ENCODE measurements around the gene MAST2.

Gene MAST2

DNA sequence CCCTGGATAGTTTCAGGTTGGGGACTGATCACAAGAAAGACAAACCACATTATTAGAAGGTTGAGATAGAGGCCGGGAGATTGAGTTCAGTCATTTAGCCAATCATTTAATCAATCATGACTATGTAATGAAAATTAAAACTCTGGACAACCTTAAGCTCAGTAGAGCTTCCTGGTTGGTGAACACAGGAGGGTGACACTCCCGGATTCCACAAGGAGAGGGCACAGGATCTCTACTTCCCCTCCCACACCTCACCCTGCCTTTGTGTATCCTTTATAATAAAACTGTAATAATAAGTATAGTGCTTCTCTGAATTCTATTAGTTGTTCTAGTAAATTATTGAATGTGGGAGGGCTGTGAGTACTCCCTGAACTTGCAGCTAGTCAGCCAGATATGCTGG, 178.9 kb downstream of the MAST2 start:
- DNase-seq (ENCODE audit: low spot score): no peak

GRCh38 chr1:45983967-45984366, 180.6 kb downstream of the MAST2 start:
- DNase-seq (ENCODE audit: low spot score): no peak

- no peak for DNase-seq (ENCODE audit: low spot score)
Observed at GRCh38 chr1:45987204-45987603, 183.8 kb downstream of the MAST2 start.

GRCh38 chr1:45989249-45989648, 185.8 kb downstream of the MAST2 start:
- DNase-seq (ENCODE audit: low spot score): no peak

DNA sequence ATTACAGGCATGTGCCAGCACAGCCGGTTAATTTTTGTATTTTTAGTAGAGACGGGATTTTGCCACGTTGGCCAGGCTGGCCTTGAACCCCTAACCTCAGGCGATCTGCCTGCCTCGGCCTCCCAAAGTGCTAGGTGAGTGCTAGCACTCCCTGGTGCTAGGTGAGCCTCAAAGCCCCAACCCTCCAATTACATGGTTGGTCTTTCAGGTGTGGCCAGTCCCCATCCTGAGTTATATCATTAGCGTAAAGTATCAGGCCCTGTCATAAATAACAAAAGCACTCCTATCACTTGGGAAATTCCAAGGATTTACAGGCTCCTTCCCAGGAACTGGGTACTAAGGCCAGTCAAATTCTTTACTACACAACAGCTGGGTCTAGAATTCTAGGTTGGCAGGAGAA, 191.0 kb downstream of the MAST2 start:
- no peak for DNase-seq (ENCODE audit: low spot score)

DNA sequence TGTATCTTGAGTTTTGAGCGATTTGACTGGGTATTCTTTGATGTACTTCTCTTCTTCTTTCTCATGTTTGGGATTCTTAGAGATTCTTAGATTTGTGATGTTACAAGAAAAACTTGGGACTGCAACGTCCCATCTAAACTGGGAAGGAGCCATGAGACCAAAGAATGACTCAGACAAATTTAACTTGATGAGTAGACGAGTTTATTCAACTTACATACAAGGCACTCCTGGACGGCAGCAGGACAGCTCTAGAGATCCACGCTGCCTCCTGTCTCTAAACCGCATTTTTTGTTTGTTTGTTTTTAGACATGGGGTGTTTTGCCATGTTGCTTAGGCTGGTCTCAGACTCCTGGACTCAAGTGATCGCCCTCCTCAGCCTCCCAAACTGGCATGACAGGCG, 191.9 kb downstream of the MAST2 start:
- DNase-seq (ENCODE audit: low spot score): no peak

DNA sequence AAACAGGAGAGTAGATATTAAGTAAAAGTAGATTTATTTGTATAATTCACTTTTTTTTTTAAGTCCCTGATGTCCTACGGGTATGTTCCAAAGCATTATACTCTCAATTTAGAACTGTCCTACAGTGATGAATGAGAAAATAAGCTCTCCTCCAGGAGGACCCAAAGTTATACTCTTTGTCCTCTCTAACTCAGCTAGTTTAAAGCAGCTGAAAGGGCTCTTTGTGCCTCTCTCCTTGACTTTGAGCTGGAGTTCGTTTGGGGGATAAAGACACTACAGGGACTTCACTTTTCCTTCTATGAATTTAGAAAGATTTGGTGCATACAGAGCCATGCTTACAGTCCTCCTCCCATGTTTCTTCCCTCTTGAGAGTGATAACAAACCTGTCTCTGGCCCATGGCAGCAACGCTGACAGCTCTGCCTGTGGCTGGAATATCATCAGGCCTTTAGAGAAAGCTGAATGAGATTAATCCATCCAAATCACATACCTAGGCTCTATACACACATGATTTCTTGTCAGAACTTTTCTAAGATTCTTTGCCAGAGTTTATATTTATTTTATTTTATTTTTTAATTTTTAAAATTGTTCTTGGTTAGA, 194.7 kb downstream of the MAST2 start:
- DNase-seq (ENCODE audit: low spot score): no peak

DNA sequence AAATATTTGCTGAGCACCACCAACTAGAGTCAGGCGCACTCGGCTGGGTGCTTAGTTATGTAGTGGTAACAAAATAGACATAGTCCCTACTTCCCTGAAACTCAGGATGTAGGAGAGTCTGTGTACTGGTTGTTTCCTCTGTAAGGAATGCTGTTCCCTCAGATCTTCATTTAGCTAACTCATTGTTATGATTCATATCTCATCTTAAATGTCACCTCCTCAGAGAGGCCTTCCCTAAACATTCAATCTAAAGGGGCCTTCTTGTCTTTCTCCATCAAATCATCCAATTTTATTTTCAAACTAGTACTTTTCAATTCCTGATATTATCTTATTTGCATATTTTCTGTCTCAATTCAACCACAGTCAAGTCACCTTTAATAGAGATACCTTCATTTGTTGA, 196.1 kb downstream of the MAST2 start:
- DNase-seq (ENCODE audit: low spot score): no peak

GRCh38 chr1:46001081-46001785, 197.8 kb downstream of the MAST2 start:
- DNase-seq (ENCODE audit: low spot score): no peak

DNA sequence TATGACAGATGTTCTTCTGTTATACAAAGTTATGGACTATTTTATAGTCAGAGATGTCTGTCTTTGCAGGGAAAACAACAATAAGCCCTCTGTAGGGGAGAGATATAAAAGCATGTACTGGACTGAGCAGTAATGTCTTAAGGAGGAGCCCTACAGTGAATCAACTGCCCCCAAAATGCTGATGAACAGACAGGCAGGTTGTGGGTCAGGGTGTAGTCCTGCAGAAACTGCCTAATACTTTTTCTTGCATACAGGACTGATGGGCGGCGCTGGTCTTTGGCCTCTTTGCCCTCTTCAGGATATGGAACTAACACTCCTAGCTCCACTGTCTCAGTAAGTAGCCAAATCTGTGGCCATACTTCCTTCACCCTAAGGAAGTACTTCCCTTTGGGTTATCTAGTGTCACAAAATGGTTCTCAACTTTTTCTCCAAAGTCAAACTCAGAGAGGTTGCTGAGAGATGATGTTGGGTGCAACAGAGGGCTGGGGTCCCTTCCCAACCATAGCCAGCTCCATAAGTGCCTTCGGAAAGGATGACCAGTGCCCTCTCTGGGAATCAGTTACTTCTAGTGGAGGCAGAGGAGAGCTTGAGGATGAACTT, 199.2 kb downstream of the MAST2 start:
- DNase-seq (ENCODE audit: low spot score): no peak

GRCh38 chr1:46003315-46003714, 199.9 kb downstream of the MAST2 start:
- DNase-seq (ENCODE audit: low spot score): no peak

- no peak for DNase-seq (ENCODE audit: low spot score)
Observed at GRCh38 chr1:46004492-46004891, 201.1 kb downstream of the MAST2 start.

DNA sequence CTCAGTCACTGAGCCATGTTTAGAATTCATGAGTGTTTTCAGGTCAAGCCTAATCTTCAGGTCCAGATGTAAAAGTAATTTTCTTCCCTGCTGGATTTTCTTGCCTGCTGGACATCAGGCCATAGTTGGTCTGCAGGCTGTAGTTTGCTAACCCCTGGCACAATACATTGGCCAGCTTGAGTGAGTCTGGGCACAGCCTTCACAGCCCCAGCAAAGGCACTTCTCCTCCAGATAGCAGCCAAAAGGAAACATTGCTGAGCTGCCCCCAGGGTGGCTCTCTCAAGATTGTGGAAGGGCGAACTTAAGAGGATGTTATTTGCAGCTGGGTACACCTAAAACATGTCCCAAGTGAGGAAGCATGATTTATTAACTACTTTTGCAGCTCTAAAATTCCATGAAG, 202.2 kb downstream of the MAST2 start:
- DNase-seq (ENCODE audit: low spot score): no peak

- no peak for DNase-seq (ENCODE audit: low spot score)
Observed at GRCh38 chr1:46008585-46008984, 205.2 kb downstream of the MAST2 start.

GRCh38 chr1:46010611-46011010, 207.2 kb downstream of the MAST2 start:
- no peak for DNase-seq (ENCODE audit: low spot score)

- no peak for DNase-seq (ENCODE audit: low spot score)
Observed at GRCh38 chr1:46011121-46011695, 207.8 kb downstream of the MAST2 start.

- DNase-seq (ENCODE audit: low spot score): no peak
Observed at GRCh38 chr1:46012236-46012635, 208.8 kb downstream of the MAST2 start.

DNA sequence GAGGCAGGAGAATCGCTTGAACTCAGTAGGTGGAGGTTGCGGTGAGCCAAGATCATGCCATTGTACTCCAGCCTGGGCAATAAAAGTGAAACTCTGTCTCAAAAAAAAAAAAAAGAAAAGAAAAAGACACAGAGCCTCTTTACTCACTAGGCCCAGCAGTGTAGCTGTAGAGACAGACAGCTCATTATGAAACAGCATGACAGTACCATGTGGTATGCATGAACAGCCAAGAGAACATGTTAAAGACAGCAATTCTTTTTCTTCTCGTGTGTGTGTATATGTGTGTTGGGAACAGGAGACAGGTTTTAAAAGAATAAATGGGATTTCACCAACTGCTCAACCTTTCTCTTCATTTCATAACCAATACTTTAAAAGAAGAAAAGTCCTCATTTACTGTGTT, 210.2 kb downstream of the MAST2 start:
- DNase-seq (ENCODE audit: low spot score): no peak

DNA sequence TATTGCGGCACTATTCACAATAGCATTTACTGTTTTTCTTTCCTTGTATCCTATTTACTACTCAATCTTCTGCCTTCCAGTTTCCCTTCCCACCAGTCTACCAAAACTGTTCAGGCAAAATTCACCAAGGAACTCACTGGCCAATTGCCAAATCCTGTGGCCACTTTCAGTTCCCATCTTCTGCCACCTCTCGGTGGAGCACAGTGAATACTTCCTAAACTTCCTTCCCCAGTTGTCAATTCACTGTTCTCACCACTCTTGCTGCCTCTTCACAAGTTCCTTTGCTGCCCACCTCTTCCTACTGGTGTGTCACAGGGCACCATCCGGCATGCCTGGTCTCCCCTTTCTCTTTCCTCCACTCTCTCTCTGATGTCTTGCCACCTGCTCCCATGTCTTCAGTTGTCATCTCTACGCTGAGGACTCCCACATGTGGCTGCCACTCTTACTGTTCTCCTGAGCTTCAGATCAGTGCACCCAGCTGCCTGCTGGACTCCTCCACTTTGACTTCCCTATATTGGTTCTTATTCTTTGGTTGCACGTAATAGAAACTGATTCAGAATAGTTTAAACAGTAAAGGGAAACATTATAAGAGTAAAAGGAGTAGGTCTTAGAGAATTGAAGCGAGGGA, 214.6 kb downstream of the MAST2 start:
- no peak for DNase-seq (ENCODE audit: low spot score)

GRCh38 chr1:46019348-46019747, 215.9 kb downstream of the MAST2 start:
- DNase-seq (ENCODE audit: low spot score): no peak

DNA sequence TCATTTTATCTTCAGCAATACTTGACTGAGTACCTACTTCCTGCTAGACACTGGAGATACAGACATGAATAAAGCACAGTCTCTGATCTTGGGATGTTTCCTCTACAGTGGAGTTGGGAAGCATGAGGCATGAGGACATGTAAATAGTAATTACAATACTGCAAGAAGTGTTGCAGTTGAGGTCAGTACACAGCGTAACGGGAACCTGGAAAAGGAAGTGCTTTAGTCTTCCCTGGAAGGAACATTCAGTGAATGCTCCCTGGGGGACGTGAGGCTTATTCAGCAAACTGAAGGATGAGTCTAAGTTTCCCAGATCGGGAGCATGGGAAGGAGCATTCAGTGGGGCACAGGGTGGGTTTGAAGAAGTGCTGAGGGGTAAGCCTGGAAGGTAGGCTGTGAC, 216.6 kb downstream of the MAST2 start:
- DNase-seq (ENCODE audit: low spot score): no peak

- DNase-seq (ENCODE audit: low spot score): no peak
Observed at GRCh38 chr1:46021046-46021996, 217.9 kb downstream of the MAST2 start.

All from HuH-7 (cell line).